SK-MEL-5 (cell line): ENCODE measurements around the gene CFAP97D1. TPM values are rescaled to one million over a fixed set of nuclear protein-coding genes. Genes with fewer than 3 reads are reported as not detected.

Source experiments
- DNase-seq: peaks from one replicate; pipeline ENCODE4 v3.0.0-alpha.2; 2016; ENCODE audit warnings: low read depth, low spot score
- in situ Hi-C: cut with HindIII; loops from 2 replicates; pipeline ENCODE4 v1.10.0; 2016; ENCODE audit warnings: low sequenced_read_pairs, high pct_unique_total_duplicates, low pct_unique_long_range_greater_than_20kb
- total RNA-seq: library from RNA; depleted of rRNA; stranded (reverse); fragments of >200 nt; shearing (Covaris generic); gene quantifications from 2 replicates; pipeline ENCODE4 v1.2.3, GENCODE V29; 2014

Gene CFAP97D1
- total RNA-seq, 1 experiment from 2014 or later = 0.05 TPM

- in situ Hi-C loops = no loop called here
- no peak for DNase-seq
Measured at GRCh38 chr17:43813386-43813785, 33.2 kb downstream of the CFAP97D1 start.

- DNase-seq = no peak
- in situ Hi-C loops = no loop called here
Measured at GRCh38 chr17:43814026-43814425, 33.8 kb downstream of the CFAP97D1 start.

- in situ Hi-C loops = no loop called here
- DNase-seq = no peak
Measured at GRCh38 chr17:43814714-43815113, 34.5 kb downstream of the CFAP97D1 start.

GRCh38 chr17:43816336-43817320 lies 36.4 kb downstream of the CFAP97D1 start:
- in situ Hi-C loops = no loop called here
- DNase-seq = no peak

GRCh38 chr17:43817826-43818225 lies 37.6 kb downstream of the CFAP97D1 start:
- DNase-seq = no peak
- in situ Hi-C loops = no loop called here

- in situ Hi-C loops = no loop called here
- DNase-seq = no peak
Measured at GRCh38 chr17:43818966-43819365, 38.7 kb downstream of the CFAP97D1 start.

GRCh38 chr17:43820759-43821158 lies 40.5 kb downstream of the CFAP97D1 start:
- DNase-seq = no peak

GRCh38 chr17:43822570-43823190 lies 42.4 kb downstream of the CFAP97D1 start:
- no peak for DNase-seq
- in situ Hi-C loops = no loop called here

More at GRCh38 chr17:43820759-43821158, 40.5 kb downstream of the CFAP97D1 start:
- in situ Hi-C loops = no loop called here

GRCh38 chr17:43823350-43824084 lies 43.3 kb downstream of the CFAP97D1 start:
- no peak for DNase-seq
- in situ Hi-C loops = no loop called here

- in situ Hi-C loops = no loop called here
- DNase-seq = no peak
Measured at GRCh38 chr17:43825567-43825966, 45.3 kb downstream of the CFAP97D1 start.

GRCh38 chr17:43826206-43826605 lies 46.0 kb downstream of the CFAP97D1 start:
- no peak for DNase-seq
- in situ Hi-C loops = no loop called here

- DNase-seq = no peak
- in situ Hi-C loops = no loop called here
Measured at GRCh38 chr17:43827596-43827995, 47.4 kb downstream of the CFAP97D1 start.

GRCh38 chr17:43829738-43830137 lies 49.5 kb downstream of the CFAP97D1 start:
- no peak for DNase-seq
- in situ Hi-C loops = no loop called here

GRCh38 chr17:43830510-43831140 lies 50.4 kb downstream of the CFAP97D1 start:
- no peak for DNase-seq
- in situ Hi-C loops = no loop called here

GRCh38 chr17:43831633-43832032 lies 51.4 kb downstream of the CFAP97D1 start:
- in situ Hi-C loops = no loop called here

GRCh38 chr17:43832168-43832975 lies 52.1 kb downstream of the CFAP97D1 start:
- peak; percentile 37 for DNase-seq
- in situ Hi-C loops = no loop called here

More at GRCh38 chr17:43831633-43832032, 51.4 kb downstream of the CFAP97D1 start:
- no peak for DNase-seq
